HG03521 (cell line): Measurements from ENCODE around the gene MATN3.
"Not testable (repeated sequence)": the region's sequence is repeated elsewhere in the genome, so short reads cannot be mapped to it uniquely, and the experiment has no call there.

Experiments
- ATAC-seq: cut with Tn5 transposase; IDR thresholded peaks from one replicate; pipeline ENCODE4 v1.9.1; 2021; ENCODE audit warnings: mild to moderate bottlenecking, moderate library complexity; ENCODE audit not compliant: unreplicated experiment

Gene MATN3, protein sequence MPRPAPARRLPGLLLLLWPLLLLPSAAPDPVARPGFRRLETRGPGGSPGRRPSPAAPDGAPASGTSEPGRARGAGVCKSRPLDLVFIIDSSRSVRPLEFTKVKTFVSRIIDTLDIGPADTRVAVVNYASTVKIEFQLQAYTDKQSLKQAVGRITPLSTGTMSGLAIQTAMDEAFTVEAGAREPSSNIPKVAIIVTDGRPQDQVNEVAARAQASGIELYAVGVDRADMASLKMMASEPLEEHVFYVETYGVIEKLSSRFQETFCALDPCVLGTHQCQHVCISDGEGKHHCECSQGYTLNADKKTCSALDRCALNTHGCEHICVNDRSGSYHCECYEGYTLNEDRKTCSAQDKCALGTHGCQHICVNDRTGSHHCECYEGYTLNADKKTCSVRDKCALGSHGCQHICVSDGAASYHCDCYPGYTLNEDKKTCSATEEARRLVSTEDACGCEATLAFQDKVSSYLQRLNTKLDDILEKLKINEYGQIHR

DNA sequence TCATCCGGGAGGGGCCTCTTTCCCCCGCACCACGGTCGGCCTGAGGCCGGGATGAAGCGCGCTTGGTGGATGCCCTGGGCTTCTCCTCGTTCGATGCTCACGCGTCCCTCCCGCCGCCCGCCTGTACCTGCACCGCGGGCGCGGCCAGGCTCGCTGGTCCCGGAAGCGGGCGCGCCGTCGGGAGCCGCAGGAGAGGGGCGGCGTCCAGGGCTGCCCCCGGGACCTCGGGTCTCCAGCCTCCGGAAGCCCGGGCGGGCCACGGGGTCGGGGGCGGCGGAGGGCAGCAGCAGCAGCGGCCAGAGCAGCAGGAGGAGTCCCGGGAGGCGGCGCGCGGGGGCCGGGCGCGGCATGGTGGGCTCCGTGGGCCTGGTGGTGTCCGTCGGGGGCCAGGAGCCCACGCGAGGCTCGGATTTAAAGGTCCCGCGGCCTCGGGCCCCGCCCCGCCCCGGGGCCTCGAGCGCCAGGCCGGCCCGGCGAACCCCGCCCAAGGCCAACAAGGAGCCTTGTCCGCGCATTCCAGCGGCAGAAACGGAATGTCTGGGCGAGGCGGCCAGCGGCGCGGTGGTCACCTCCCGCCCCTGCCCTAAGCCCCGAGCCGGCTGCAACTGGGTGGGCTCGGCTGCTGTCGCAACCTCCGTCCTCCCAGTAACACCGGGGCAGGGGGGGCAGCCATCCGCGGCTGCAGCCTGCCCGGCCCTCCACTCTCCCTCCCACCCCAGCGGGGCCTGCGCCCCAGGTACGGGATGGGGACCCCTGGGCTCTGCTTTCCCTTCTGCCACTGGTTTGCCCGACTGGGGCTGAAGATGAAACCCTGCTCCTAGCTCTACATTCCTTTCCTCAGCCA is at the start of gene MATN3:
TSS of gene MATN3 (minus strand) at position 387 of the 844 bp plus-strand sequence. CDS start at position 350, 37 bp downstream.
- ATAC-seq: no peak

DNA sequence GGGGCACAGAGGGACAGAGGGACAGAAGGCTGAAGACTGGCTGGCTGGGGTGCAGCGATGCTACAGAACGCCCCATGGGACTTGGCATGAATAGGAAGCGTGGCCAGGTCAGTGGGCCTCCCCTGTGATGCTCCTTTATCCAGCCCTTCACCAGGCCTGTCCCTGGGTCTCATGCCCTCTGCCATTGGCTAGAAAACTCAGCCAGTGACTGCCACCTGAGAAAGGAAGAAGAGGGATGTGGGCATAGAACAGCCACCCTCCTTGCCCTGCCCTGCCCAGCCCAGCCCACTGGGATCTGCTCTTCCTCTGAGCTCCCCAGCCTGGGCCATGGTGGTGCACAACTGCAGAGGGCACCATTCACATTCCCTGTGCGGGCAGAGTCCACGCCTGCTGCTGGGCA is 49.5 kb upstream of the MATN3 start:
- no peak for ATAC-seq

DNA sequence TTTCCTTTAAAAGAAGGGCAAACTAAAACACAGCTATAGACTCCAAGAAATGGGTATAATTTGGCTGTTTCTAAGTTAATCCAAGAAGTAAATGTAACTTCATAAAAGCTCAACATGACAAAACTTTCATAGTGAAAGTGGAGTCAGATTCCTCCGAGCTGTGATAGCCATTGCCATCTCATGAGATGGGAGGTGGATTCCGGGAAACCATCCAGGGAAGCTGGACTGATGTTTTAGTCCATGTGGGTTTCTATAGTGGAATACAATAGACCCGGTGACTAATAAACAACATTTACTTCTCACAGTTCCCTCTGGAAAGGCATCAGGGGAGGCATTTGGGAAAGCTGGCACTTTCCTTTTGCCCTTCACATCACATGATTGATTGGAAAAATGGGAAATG is 49.0 kb upstream of the MATN3 start:
- ATAC-seq: no peak

DNA sequence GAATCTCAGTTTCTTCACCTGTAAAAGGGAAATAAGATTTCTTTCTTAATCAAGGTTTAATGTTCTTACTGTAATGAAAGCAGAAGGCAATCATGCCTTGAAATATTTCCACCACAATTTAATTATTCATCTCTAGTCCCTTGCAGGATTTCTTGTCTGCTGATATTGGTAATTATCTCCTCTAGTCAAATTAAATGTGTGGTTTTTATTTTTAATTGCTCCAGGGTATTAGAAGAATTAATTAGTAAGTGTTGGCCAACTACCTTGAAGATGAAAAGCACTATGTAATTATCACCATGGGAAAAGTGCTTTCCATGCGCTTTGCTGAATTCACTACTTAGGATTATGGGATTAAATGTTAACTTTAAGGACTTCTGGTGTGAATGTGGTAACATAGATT is 47.6 kb upstream of the MATN3 start:
- no peak for ATAC-seq

DNA sequence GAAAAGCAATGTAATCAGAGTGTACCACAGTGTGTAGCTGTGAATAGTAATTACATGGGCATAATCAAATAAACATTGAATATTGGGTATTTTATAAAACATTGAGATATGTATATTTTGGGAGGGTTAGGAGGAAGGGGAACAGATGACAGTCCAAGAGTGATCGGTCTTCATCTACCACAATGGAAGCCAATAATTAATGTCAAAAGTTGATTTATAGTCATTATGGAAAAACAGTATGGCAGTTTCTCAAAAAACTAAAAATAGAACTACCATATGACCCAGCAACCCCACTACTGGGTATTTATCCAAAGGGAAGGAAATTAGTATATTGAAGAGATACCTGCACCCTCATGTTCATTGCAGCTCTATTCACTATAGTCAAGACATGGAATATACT is 44.8 kb upstream of the MATN3 start:
- ATAC-seq: no peak

DNA sequence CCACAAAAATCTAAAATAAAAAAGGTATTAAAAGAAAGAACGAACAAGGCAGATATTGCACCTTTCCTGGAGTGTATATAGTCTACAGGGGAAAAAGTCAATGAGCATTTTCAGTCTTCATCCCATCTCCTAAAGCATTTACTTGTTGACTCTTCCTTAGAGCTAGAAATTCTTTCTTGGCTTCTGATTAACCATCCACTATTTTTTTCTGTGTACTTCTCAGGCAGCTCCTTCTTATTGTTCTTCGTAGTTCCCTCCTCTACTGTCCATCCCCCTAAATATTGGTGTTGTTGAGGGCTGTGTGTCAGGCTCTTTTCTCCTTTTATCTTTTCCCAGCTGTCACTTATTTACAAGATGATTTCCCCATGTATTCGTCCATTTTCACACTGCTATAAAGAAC is 42.5 kb upstream of the MATN3 start:
- ATAC-seq: no peak

DNA sequence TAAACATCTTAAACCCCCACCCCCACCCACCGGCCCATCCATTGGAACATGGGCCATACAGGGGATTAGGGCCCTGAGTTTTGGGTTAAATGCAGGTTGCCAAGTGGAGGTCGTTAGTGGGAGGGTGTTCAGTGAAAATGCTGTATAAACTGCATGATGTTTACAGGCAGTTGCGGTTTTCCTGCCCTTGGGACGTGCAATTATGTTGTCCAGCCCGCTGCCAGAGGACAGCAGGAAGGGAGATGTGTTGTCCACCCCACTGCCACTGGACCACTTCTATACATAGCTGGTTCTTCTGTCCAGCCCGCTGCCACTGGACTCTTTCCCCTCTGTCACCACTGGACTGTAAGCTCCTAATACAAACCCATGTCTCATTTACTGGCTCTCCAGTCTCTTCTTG is 41.7 kb upstream of the MATN3 start:
- ATAC-seq: no peak

DNA sequence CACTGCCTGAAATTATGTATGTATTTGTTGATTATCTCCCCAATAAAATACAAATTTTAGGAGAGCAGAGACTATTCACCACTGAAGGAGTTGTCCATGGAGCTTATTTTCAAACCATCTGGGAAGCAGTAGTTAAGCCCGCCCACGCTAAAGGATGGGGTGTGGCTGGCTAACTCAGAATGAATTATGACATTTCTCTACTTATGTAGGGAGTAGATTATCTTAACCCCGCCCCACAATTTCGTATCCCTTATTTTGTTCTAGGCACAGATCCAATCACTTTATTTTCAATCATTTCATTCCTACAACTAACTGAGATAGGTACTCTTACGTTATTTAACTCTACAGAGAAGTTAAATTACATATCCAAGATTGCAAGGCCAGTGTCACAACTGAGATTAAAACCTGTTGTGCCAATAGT is 40.4 kb upstream of the MATN3 start:
- ATAC-seq: no peak

DNA sequence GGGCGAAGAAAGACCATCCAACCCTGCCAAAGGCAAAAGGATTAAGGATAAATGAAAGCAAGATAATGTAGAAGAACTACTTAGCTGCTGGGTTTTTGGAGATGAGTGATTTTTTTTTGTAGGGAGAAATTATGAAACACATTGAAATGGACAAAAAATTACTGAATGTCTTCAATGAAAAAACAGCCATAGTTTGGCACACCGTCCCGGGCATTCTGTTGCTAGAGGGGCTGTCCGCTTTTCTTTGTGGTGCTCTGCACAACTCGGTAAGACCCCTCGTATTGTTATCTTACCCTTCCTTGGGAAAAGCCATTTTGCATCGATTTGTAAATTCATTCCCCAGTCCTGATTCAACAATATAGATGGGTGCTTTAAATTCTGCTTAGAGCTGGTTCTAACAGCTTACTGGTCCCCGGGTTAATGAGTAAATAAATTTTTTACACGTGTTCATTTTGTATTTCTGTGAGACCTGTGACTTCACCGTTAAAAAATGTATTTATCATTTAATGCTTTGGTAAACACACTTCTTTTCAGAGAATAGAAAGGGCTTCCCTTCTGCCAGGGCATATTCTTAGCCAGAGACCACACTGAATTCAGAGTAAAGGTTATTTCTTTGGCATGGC is 39.9 kb upstream of the MATN3 start:
- no peak for ATAC-seq

DNA sequence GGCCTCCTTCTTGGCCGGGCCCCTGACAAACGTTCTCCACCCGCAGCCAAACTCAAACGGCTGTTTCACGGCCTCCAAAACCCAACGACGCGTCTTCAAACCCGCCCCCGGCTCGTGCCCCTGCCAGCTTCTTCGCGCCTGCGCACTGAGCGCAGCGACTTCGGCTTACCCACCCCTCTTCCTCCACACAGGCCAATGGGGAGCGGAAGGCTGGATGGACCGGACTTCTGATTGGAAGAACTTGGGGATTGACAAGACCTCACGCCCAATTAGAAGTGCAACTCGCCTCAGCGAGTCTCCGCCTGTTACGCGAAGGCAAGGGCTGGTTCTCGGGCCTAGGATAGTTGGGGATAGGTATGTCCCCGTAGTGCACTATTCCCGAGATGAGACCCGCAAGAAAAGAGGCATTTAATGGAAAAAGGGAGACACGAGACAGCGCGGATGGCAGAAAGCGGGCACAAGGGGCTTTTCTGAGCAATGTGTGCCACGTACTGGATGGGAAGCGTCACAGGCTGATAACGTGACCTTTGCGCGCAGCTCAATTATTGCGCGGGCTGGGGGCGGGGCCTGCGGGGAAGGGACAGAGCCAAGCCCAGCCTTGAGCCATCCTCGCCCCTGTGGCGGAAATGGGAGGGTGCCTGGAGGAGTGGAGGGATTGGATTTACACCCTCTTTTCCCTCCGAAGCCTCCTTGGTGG is 39.2 kb upstream of the MATN3 start, which contains the start of gene LAPTM4A:
TSS of gene LAPTM4A (minus strand) at position 97 of the 697 bp plus-strand sequence. CDS start 108 bp downstream, outside the sequence.
- peak; percentile 93 for ATAC-seq

DNA sequence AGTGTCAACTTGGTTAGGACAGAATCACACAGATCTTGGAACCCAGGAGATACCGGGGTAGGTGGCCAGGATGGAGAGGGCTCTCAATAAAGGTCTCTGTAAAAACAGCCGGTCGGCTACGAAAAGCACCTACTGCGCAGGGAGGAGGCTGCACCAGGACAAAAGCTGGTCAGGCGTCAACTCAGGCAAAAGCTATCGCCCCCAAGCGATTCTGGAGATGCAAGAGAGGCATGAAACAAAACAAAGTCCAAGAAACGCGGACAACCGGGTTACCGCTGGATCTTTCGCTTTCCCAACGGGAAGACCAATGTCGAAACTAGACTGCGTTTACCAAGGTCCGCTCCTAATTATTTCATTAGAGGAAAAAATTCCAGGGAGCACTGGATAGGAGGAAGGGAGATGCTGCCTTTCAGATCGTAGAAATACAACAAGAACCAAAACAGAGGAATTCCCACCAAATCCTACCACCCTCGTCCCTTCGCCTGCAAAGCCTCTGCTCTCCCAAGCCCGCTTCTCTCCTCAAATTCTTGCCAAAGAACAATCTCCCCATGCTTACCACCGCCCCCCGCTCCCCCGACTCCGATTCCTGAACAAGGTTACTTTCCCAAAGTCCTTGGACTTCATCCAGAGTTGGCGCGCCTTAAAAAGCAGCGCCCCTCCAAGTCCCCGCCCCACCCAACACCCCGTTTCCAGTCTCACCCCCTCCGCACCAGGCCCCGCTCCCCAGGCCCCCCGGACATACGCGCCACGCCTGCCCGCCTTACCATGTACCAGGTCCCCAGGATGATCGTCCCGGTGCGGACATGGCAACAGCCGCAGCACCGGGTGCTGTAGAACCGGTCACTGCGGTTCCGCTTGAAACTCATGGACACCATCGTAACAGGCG is 38.4 kb upstream of the MATN3 start:
- ATAC-seq: peak; percentile 6

DNA sequence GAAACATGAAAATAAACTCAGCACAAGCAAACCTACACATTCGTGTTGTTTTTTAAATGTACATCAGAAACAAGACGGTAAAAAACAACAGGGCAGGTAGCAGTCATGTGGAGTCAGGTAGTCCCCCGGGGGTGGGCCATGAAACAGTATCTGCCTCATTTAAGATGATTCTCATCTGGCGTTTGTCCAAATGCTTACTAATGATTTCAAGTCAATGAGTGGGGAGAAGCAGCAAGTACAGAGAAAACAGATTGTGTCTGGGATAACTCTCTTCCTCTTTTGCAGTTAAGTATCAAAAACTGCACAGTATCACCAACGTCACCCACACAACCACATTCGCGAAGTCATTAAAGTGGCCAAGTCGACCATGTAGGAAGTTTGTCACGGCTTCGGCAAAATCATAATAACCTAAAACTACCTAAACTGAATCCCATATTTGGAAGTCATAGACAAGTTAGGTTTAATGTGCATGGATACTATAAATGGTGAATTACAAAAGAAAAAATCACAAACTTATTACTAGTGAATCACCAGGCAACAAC is 37.7 kb upstream of the MATN3 start:
- ATAC-seq: peak; percentile 27

DNA sequence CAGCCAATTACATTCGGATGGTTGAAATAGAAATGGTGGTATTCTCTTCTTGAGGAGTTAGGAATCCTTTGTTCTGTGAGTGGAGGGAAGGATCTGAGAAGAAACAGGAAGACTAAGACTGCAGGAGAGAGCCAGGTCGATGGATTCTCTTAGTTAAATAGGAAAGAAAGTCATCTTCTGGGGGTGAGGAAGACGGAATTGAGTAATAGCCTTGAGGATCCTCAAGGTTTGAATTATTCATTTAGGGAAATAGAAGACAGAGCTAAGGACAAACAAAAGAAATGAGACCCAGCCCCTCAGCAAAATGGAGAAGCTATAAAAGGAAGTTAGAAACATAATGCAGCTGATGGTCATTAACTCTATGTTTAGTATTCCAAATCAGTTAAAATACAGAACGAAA is 37.2 kb upstream of the MATN3 start:
- ATAC-seq: no peak

DNA sequence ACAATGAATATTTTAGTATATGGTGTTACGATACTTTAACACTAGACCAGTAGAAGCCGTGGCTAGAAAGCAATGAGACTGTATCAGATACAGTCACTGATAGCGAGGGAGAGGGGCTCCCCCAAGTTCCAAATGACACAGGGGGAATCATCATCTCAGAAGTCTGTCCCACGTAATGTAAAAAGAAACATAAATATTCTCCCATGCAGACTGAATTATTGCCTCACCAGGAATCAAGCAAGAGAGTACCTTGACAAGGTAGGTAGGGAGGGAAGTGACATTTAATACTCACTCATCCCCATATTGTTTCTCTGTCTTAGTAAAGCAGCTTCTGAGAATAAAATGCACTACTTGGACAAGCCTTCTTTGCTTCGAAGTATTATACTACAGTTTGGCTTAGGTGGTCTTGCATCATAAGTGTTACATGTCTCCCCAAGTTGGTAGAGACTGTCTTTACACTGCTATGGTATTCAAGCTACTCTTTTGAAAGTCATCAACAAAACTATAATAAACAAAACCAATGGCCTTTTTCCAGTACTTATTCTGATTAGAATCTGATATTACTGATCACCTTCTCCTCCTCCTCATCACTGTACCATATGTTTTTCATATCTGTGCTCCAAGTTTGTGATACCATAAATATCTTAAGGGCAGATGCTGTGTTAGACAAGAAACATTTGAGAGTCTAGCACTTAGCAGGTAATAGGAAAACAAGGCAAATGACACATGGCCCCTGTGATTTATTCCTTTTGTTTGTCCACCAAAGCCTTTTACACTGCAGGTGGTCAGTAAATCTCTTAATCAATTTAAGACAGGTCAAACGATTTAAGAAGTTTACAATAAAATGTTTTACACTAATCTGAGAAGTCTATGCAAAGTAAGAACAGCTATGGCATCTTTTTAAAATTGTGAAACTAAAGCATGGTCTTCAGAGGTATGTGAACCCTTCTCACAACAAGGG is 36.3 kb upstream of the MATN3 start:
- no peak for ATAC-seq

DNA sequence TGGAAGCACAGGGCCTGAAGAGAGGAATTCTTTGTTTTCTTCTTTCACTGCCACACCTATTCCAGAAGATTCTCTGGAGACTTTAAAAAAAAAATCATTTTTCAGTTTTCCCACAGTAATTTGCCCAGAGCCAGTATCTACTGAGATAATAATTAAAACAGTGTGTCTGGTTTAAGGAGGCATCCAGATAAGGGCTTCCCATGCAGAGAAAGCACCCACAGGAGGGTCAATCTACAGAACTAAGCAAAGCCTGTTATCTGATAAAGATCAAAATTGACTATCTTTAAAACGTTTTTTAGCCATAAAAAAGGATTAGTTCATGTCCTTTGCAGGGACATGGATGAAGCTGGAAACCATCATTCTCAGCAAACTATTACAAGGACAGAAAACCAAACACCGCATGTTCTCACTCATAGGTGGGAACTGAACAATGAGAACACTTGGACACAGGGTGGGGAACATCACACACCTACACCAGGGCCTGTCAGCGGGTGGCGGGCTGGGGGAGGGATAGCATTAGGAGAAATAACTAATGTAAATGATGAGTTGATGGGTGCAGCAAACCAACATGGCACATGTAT is 33.3 kb upstream of the MATN3 start:
- not testable (repeated sequence) for ATAC-seq

DNA sequence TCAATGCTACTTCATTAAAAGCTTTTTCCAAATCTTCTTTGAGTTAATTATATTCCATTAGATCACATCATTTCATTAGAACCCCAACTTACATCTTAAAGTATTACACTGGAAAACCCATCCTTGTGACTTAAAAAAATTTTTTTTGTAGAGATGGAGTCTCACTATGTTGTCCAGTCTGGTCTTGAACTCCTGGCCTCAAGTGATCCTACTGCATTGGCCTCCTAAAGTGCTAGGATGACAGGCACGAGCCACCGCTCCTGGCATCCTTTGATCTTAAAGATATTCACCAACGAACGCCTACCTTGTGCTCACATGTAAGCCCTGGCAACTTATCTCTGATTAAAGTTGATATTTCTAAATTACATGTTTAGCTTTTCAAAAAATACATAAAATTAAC is 32.3 kb upstream of the MATN3 start:
- ATAC-seq: no peak

DNA sequence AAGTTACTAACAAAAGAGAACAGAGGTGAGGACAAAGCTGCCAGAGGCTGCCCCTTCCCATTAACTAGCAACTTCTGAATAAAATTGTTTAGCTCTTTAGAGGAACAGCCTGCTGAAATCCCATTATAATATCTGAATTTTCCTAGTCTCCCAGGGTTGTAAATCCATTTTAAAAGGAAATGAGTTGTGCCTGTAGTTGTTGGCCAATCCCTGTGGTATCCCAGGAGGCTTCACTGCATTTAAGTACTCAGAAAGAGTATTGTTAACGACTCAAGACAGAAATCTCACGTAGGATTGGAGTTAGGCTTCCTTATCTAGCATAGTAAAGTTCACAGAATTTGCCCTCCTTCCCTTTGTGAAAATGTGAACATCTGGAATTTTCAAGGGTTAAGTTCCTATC is 30.1 kb upstream of the MATN3 start:
- ATAC-seq: no peak
